Fibroblast of lung (primary cell): Measurements from ENCODE around the gene CTSE. TPM values are rescaled to one million over a fixed set of nuclear protein-coding genes. Genes with fewer than 3 reads are reported as not detected.

Experiments
- DNase-seq, 2 donors: peaks; one replicate each; pipeline versions ENCODE4 v3.0.0 to v3.0.0-alpha.2; 2010; ENCODE audit warnings: low read depth in 2 of 2
- H2AFZ ChIP-seq: 2 replicates; pipeline ENCODE4 v1.5.1; 2012; ENCODE audit warnings: low read length, control low read depth, inconsistent platforms
- H3K27ac ChIP-seq: 2 replicates; pipeline ENCODE4 v1.5.1; 2011; ENCODE audit warnings: low read length, control low read depth; ENCODE audit not compliant: insufficient read depth
- H3K27me3 ChIP-seq: 2 replicates; pipeline ENCODE4 v1.5.1; 2011; ENCODE audit warnings: mild to moderate bottlenecking, low read length; ENCODE audit not compliant: control insufficient read depth, insufficient read depth
- H3K36me3 ChIP-seq: 2 replicates; pipeline ENCODE4 v1.5.1; 2011; ENCODE audit warnings: low read length; ENCODE audit not compliant: control insufficient read depth, insufficient read depth
- H3K4me1 ChIP-seq: 2 replicates; pipeline ENCODE4 v1.5.1; 2011; ENCODE audit warnings: low read length; ENCODE audit not compliant: control insufficient read depth, insufficient read depth; ENCODE audit errors: extremely low read depth
- H3K4me2 ChIP-seq: 2 replicates; pipeline ENCODE4 v1.5.1; 2011; ENCODE audit warnings: low read length, control low read depth; ENCODE audit not compliant: insufficient read depth; ENCODE audit errors: extremely low read depth
- H3K4me3 ChIP-seq, 4 experiments: fragments of 200-600 bp in 1 of 4; sonication (generic) in 1 of 4; replicated peaks in 1 of 4; 2 replicates each; pipeline ENCODE4 v1.5.1; 2011 to 2016; ENCODE audit warnings: low read length in 4 of 4, low read depth in 3 of 4, mild to moderate bottlenecking in 3 of 4, control low read depth in 2 of 4, inconsistent platforms in 1 of 4, mixed read lengths in 1 of 4; ENCODE audit not compliant: insufficient read depth in 1 of 4; ENCODE audit errors: control extremely low read depth in 1 of 4
- H3K79me2 ChIP-seq: 2 replicates; pipeline ENCODE4 v1.5.1; 2012; ENCODE audit warnings: mild to moderate bottlenecking, low read length, inconsistent platforms; ENCODE audit not compliant: control insufficient read depth, insufficient read depth
- H3K9ac ChIP-seq: 2 replicates; pipeline ENCODE4 v1.5.1; 2011; ENCODE audit warnings: mild to moderate bottlenecking, low read length, control low read depth; ENCODE audit not compliant: insufficient read depth
- H3K9me3 ChIP-seq: 2 replicates; pipeline ENCODE4 v1.5.1; 2012; ENCODE audit warnings: low read depth, low read length; ENCODE audit not compliant: control insufficient read depth, insufficient read depth
- H4K20me1 ChIP-seq: 2 replicates; pipeline ENCODE4 v1.5.1; 2011; ENCODE audit warnings: low read length; ENCODE audit not compliant: control insufficient read depth, insufficient read depth; ENCODE audit errors: extremely low read depth
- CTCF ChIP-seq, 2 donors: IDR thresholded peaks in 1 of 2; conservative IDR thresholded peaks in 1 of 2; 1 replicate in 1 of 2; 2 replicates in 1 of 2; pipeline ENCODE4 v1.5.1; 2011 to 2012; ENCODE audit warnings: low read length in 2 of 2, control low read depth in 1 of 2, inconsistent platforms in 1 of 2, low read depth in 1 of 2, mild to moderate bottlenecking in 1 of 2
- EZH2 ChIP-seq: IDR thresholded peaks from 2 replicates; pipeline ENCODE4 v1.5.1; 2012; ENCODE audit warnings: low read length, control low read depth, mild to moderate bottlenecking; ENCODE audit errors: missing control alignments
- polyA plus RNA-seq, 2 donors: library from polyadenylated mRNA; depleted of rRNA in 1 of 2; stranded (reverse) in 1 of 2; unstranded in 1 of 2; fragments of >200 nt; gene quantifications; 2 replicates each; pipeline ENCODE4 v1.2.1, GENCODE V29; 2011 to 2012; ENCODE audit warnings: missing spikeins in 1 of 2
- total RNA-seq: library from RNA; depleted of rRNA; stranded (reverse); fragments of >200 nt; gene quantifications from 2 replicates; pipeline ENCODE4 v1.2.1, GENCODE V29; 2014

CTSE gene
- total and polyA plus RNA-seq, 2 donors (not counting 1 experiment from before 2014, with no cell fraction given), result not detected

- TF ChIP-seq EZH2 (no peak), CTCF (conservative IDR thresholded peaks at IDR 0.05 in 1 of 2, IDR thresholded peaks at IDR 0.05 in 1 of 2; ENCODE audit: low read depth in 1 of 2, low read length in 2 of 2) (no peak)
- Histone ChIP-seq H3K9me3 (no peaks in the 10 kb centered on the region), H3K4me1 (no peaks in the 10 kb centered on the region), H4K20me1 (no peaks in the 10 kb centered on the region), H3K27ac (no peak overlapping the region), H3K4me2 (no peak overlapping the region), H2AFZ (no peak overlapping the region), H3K27me3 (peaks cover 15% of the 10 kb centered on the region), H3K36me3 (no peaks in the 10 kb centered on the region), H3K4me3 (no peak overlapping the region), H3K9ac (no peak overlapping the region), H3K79me2 (no peaks in the 10 kb centered on the region)
- DNase-seq, result no peak
Observed at GRCh38 chr1:206011057-206011456, 12.6 kb downstream of the CTSE start.

GRCh38 chr1:206010060-206010459 is 13.6 kb downstream of the CTSE start:
- Histone ChIP-seq H3K4me1 (no peaks in the 10 kb centered on the region), H2AFZ (no peak overlapping the region), H3K79me2 (no peaks in the 10 kb centered on the region), H4K20me1 (no peaks in the 10 kb centered on the region), H3K27me3 (peaks cover 15% of the 10 kb centered on the region), H3K27ac (no peak overlapping the region), H3K9me3 (no peaks in the 10 kb centered on the region), H3K4me2 (no peak overlapping the region), H3K9ac (no peak overlapping the region), H3K36me3 (no peaks in the 10 kb centered on the region), H3K4me3 (no peak overlapping the region)
- TF ChIP-seq CTCF (conservative IDR thresholded peaks at IDR 0.05 in 1 of 2, IDR thresholded peaks at IDR 0.05 in 1 of 2; ENCODE audit: low read depth in 1 of 2, low read length in 2 of 2) (no peak), EZH2 (no peak)
- no peak for DNase-seq

GRCh38 chr1:206006946-206007345 is 16.7 kb downstream of the CTSE start:
- Histone ChIP-seq H3K27ac (no peak overlapping the region), H3K27me3 (peaks cover 2% of the 10 kb centered on the region), H4K20me1 (no peaks in the 10 kb centered on the region), H3K9ac (no peak overlapping the region), H3K4me3 (no peak overlapping the region), H3K4me1 (peaks cover 12% of the 10 kb centered on the region), H3K36me3 (no peaks in the 10 kb centered on the region), H3K9me3 (no peaks in the 10 kb centered on the region), H3K4me2 (no peak overlapping the region), H2AFZ (no peak overlapping the region), H3K79me2 (no peaks in the 10 kb centered on the region)
- DNase-seq, result no peak
- no peak for TF ChIP-seq CTCF (conservative IDR thresholded peaks at IDR 0.05 in 1 of 2, IDR thresholded peaks at IDR 0.05 in 1 of 2; ENCODE audit: low read depth in 1 of 2, low read length in 2 of 2)
- TF ChIP-seq EZH2, result no peak
